Measurements from ENCODE around the gene POLR2F. TPM values are rescaled to one million over a fixed set of nuclear protein-coding genes. Genes with fewer than 3 reads are reported as not detected.
A peak's percentile ranks its signal among the peaks of the same experiment; 100 is the strongest.

POLR2F gene
- total RNA-seq (10 to 100 TPM; 25.9 to 27.7 TPM), total RNA-seq (10.6 to 22.7 reads per million in 2 donors)

DNA sequence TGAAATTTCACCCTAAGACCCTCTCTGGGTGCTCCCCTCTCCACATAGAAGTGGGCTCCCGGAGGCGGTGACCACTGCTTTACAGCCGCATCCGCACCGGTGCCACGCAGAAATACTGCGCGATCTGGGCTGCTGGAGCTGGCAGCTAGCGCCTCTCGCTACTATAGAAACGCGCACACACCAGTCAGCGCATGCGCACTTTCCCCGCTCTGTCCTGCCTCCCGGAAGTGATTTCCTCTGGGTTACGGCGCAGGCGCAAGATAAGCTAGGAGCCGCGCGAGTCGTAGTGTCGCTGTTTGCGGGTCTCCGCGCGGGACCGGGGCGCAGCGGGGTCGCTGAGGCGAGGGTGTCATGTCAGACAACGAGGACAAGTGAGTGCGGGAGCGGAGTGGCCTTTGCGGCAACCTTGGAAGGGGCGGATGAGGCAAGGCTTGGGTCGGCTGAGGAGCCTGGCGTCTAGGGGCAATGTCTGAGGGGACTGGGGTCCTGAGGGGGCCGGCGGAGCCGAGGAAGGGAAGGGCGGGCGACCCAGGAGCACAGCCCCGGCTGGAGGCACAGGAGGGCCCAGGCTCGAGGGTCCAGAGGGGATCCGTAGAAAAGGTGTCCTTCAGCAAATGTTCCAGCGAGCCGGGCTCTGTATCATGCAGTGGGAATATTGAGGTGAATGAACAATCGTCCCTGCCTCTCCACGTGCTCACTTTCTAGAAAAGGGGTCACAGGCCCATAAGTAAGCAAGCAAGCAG, at the start of gene POLR2F, which contains the start of gene C22orf23:
POLR2F (plus strand) TSS at position 263 of the 743 bp plus-strand sequence; CDS start at position 352, 89 bp downstream.
C22orf23 (minus strand) TSS at position 165 of the 743 bp plus-strand sequence. CDS start 452 bp downstream, outside the sequence.
- Mint-ChIP-seq H3K36me3 (ENCODE audit: low read depth) (peaks cover 18% of the 10 kb centered on the region), H3K27me3 (peaks cover 13% of the 10 kb centered on the region), H3K4me1 (peaks cover 32% of the 10 kb centered on the region), H3K27ac (peak within 1 kb of the TSS; percentile 99), H3K4me3 (peak within 1 kb of the TSS; percentile 100)
- ATAC-seq (peak; percentile 95), DNase-seq (peak; percentile 93 to 94 (median 94))
- H3K9me3 ChIP-seq (ENCODE audit: control insufficient read depth, low read length, poor library complexity, severe bottlenecking) = no peaks in the 10 kb centered on the region

DNA sequence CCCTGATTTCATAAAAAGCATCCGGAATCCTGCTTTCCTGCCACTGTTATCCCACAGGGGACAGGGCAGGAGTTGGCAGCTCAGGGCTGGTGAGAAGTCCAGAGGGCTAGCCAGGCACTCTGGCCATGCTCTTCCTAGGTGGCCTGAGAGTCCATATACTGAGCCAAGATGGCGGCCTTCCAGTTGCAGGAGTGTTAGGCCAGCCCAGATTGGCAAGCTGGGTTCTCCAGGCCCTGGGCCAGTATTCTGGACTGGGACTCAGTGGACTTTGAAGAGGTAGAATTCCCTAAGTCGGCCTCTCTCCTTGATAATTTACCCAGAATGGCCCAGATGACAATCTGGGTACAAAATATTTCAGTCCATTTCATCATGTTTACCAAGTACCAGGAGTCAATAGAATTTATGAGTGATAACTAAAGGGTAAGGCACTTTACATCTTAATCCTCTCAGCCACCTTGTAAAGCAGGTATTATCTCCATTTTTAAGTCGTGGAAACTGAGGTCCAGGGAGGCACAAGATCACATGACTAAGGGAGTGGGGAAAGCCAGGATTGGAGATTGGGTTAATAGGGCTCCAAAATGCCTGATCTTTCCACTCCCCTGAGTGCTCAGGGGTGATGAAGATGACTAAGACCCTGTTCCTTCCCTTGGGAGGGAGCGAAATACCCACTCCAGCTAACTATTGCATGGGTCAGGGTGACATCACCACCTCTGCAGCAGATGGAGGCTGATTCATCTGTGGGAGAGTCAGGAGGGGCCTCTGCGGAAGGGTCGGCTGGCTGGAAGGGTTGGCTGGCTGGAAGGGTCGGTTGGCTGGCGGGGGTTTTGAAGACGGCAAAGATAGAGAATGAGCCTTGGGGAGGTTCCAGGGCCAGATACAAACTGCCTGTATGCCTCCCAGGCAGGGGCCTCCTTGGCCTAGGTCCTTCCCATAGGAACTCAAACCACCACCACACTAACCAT, 48.6 kb upstream of the POLR2F start:
- Mint-ChIP-seq H3K36me3 (ENCODE audit: low read depth) (no peaks in the 10 kb centered on the region), H3K4me1 (peaks cover 20% of the 10 kb centered on the region), H3K4me3 (peak overlapping the region; percentile 89), H3K27me3 (no peaks in the 10 kb centered on the region), H3K27ac (peak overlapping the region; percentile 78)
- no peak for DNase-seq
- ATAC-seq = no peak
- H3K9me3 ChIP-seq (ENCODE audit: control insufficient read depth, low read length, poor library complexity, severe bottlenecking) = no peaks in the 10 kb centered on the region

DNA sequence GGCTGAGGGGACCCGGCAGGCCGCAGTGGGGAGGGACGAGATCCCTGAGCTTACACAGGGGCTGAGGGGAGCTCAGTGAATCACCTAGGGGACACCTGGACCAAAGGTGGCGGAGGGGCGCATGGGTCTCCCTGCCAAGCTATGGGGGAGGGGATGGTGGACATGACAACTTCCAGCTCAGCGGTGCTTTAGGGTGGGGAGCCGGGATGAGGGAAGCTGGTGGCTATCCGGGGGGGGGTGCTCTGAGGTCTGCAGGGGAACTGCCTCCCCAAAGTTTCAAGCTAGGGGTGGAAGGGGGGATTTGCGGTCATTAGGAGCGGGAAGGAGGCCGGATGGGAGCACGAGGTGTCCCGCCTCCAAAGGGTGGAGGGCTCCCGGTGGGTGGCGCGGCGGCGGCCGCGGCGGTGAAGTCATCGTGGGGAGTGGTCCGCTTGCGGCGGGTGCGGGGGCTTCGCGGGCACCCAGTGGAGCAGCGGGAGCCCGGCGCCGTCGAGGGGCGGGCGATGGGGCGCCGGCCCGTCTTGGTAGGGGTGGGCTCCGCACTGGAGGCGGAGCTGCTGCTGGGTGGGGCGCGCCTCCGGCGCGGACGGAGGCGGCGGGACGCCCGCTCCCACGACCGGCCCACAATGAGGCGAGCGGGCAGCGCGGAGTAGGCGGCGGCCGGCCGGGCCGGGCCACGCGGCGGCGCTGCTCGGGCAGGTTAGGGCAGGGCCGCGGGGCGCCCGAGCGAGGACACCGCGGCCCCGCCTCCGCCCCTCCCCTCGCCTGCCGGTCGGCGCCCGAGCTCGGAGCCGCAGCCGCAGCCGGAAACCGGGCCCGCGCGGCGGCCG, 47.8 kb upstream of the POLR2F start, which contains the start of gene MICALL1:
MICALL1 (plus strand) TSS at position 764 of the 830 bp plus-strand sequence. CDS start 126 bp downstream, outside the sequence.
- Mint-ChIP-seq H3K27ac (peak within 1 kb of the TSS; percentile 80), H3K4me1 (peaks cover 22% of the 10 kb centered on the region), H3K36me3 (ENCODE audit: low read depth) (no peaks in the 10 kb centered on the region), H3K4me3 (peak within 1 kb of the TSS; percentile 89), H3K27me3 (no peaks in the 10 kb centered on the region)
- no peaks in the 10 kb centered on the region for H3K9me3 ChIP-seq (ENCODE audit: control insufficient read depth, low read length, poor library complexity, severe bottlenecking)
- ATAC-seq (peak; percentile 90), DNase-seq (peak; percentile 56 to 69 (median 60))

DNA sequence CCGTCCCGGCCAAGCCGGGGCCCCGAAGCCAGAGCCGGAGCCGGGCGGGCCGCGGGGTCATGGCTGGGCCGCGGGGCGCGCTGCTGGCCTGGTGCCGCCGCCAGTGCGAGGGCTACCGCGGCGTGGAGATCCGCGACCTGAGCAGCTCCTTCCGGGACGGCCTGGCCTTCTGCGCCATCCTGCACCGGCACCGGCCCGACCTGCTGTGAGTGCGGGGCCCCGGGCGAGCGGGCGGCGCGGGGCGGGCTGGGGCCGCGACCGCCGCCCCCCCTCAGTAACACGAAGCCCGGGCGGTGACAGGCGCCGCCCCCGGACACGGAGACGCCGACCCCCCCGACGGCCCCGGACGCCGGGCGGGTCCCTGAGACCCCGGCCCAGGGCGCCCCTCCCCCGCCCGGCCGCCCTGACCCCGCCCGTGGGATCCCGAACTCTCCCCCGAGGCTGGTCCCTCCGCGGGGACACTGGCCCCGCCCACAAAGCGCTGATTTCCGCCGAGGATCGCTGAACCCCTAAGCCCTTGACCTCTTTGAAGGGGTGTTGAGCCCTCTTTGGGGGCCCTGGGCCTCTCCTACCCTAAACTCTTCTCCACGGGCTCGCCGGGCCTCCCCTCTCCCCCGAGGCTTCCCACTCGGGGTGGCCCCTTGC, 47.0 kb upstream of the POLR2F start:
- peak overlapping the region; percentile 80 for H3K27ac Mint-ChIP-seq
- peak; percentile 29 for ATAC-seq
- peak in 1 of 3 donors; percentile 33 for DNase-seq
- peaks cover 25% of the 10 kb centered on the region for H3K4me1 Mint-ChIP-seq
- H3K9me3 ChIP-seq (ENCODE audit: control insufficient read depth, low read length, poor library complexity, severe bottlenecking) = no peaks in the 10 kb centered on the region
- H3K4me3 Mint-ChIP-seq = peak overlapping the region; percentile 86
- no peaks in the 10 kb centered on the region for H3K27me3 Mint-ChIP-seq
- H3K36me3 Mint-ChIP-seq (ENCODE audit: low read depth) = no peaks in the 10 kb centered on the region

DNA sequence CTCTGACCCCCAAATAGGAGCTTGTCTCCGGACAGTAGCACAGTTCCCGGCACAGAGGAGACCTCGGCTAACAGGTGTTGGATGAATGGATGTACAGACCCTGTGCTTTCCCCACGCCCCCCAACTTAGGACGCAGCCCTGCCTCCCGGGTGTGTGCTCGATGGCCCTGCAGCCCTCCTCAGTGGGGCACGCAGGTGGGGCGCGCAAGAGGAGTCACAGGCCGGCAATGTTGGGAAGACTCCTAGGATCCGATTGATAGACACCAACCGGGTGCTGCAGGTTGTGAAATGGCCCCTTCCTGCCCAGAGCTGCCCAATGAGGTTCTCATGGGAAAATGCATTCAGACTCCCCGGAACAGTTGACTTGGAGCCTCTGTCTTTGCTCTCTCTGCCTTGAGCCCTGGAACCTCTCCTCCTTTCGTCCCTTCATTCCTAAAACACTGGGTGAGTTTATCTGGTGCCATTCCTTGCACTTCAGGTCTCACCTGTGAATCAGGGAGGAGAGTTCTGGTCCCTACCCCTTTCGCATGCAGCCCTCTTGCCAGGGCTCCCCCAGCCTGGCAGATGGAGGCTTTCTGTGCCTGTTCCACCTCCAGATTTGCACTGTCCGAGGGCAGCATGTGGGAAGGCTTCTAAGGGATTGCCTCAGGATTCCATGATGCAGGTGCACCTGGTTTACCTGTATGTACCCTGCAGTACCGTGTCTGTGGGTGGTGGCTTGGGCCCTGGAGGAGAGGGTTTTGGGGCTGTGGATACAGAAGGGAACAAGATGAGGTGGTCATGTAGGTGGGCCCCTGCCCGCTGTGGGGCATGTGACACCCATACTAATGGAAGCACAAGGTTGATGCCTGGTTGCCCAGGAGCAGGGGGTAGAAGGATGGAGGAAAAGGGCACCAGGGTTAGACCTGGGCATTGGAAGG, 46.2 kb upstream of the POLR2F start:
- Mint-ChIP-seq H3K27ac (peak overlapping the region; percentile 80), H3K27me3 (no peaks in the 10 kb centered on the region), H3K36me3 (ENCODE audit: low read depth) (no peaks in the 10 kb centered on the region), H3K4me3 (peak overlapping the region; percentile 86), H3K4me1 (peaks cover 32% of the 10 kb centered on the region)
- DNase-seq (no peak), ATAC-seq (no peak)
- no peaks in the 10 kb centered on the region for H3K9me3 ChIP-seq (ENCODE audit: control insufficient read depth, low read length, poor library complexity, severe bottlenecking)

DNA sequence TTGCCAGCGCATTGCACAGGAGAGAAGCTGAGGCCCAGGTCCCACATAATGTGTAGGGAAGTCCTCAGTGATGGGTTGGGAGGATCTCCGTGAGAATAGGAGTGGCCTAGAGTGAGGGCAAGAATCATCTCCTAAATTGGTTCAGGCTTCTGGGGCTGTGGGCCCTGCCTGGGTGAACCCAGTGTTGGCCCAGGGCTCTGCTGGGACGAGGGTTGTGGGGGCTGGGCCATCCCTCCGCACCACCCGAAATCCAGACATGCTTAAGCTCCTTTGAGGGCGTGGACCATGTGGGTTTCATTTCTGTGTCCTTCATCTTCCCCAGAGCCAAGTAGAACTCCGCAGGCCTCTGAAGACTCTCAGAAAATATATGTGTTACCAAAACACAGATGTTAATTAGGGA, 43.7 kb upstream of the POLR2F start:
- no peak overlapping the region for H3K4me3 Mint-ChIP-seq
- peaks cover 33% of the 10 kb centered on the region for H3K4me1 Mint-ChIP-seq
- peak overlapping the region; percentile 21 for H3K27ac Mint-ChIP-seq
- no peak for ATAC-seq
- no peak for DNase-seq
- no peaks in the 10 kb centered on the region for H3K36me3 Mint-ChIP-seq (ENCODE audit: low read depth)
- no peaks in the 10 kb centered on the region for H3K9me3 ChIP-seq (ENCODE audit: control insufficient read depth, low read length, poor library complexity, severe bottlenecking)
- no peaks in the 10 kb centered on the region for H3K27me3 Mint-ChIP-seq

DNA sequence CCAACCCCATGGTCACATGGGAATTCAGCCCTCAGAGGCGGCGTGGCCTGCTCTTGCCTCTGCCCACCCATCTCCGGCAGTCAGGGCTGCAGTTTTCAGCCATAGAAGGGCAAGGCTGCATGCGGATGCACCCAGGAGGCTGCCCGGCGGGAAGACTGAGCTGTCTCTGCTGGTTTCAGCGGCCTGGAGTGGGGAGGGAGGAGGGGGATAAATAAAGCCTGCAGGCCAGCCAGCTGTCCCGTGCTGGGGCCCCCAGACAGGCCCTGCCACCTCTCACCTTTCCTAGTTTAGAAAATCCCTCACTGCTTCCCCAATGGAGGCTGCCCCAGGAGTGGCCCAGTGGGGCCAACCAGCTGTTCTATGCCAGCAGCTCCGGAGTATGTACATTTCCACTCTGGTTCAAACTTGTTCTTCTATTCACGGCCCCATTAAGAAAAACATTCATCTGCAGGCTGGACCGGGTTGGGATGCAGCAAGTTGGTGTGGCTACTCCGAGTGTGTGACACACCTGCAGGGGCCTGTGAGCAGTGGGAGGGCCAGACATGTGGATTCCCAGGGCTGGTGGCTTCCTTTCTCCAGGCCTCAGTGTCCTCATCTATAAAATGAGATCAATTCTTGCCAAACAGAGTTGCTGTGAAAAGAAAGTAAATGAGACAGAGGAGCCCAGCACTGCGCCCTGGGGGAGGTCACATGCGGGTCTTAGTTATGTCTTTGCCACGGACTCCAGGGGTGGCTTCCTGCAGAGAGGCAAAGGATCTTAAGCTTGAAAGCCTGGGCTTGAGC, 42.4 kb upstream of the POLR2F start:
- Mint-ChIP-seq H3K36me3 (ENCODE audit: low read depth) (no peaks in the 10 kb centered on the region), H3K27me3 (no peaks in the 10 kb centered on the region), H3K4me1 (peaks cover 28% of the 10 kb centered on the region), H3K27ac (no peak overlapping the region), H3K4me3 (no peak overlapping the region)
- H3K9me3 ChIP-seq (ENCODE audit: control insufficient read depth, low read length, poor library complexity, severe bottlenecking) = no peaks in the 10 kb centered on the region
- DNase-seq (no peak), ATAC-seq (no peak)

DNA sequence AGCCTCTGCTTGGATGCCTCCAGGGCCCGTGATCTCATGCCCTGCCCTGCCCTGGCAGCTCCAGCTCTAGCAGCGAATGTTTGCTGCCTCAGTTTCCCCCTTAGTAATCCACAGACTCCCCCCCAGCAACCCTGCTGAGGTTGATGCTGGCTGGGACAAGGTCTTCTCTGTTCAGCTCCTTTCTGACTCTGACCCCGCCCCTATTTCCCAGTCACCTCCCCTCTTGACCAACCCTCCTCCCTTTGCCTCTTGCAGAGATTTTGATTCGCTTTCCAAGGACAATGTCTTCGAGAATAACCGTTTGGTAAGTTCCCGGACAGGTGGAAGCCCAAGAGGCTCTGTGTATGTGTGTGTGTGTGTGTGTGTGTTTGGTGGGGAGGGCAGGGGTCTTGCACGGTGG, 41.8 kb upstream of the POLR2F start:
- Mint-ChIP-seq H3K27ac (no peak overlapping the region), H3K4me3 (no peak overlapping the region), H3K4me1 (peaks cover 28% of the 10 kb centered on the region), H3K27me3 (no peaks in the 10 kb centered on the region), H3K36me3 (ENCODE audit: low read depth) (no peaks in the 10 kb centered on the region)
- ATAC-seq = no peak
- DNase-seq = no peak
- H3K9me3 ChIP-seq (ENCODE audit: control insufficient read depth, low read length, poor library complexity, severe bottlenecking) = no peaks in the 10 kb centered on the region

DNA sequence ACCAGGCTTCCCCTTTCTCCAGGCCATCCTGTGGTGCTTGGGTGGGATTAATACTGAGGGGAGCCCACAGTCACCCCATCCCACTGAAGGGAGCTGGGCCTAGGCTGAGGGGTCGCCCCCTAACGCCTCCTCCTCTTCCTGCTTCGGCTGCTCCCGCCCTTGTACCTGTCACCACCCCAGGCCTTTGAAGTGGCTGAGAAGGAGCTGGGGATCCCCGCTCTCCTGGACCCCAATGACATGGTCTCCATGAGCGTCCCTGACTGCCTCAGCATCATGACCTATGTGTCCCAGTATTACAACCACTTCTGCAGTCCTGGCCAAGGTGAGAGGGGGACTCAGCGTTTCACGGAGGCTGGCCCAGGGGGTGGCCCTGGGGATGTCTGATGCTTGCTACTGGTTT, 41.3 kb upstream of the POLR2F start:
- H3K4me1 Mint-ChIP-seq = peaks cover 25% of the 10 kb centered on the region
- DNase-seq (no peak), ATAC-seq (peak; percentile 55)
- no peaks in the 10 kb centered on the region for H3K27me3 Mint-ChIP-seq
- no peaks in the 10 kb centered on the region for H3K9me3 ChIP-seq (ENCODE audit: control insufficient read depth, low read length, poor library complexity, severe bottlenecking)
- no peak overlapping the region for H3K27ac Mint-ChIP-seq
- no peak overlapping the region for H3K4me3 Mint-ChIP-seq
- H3K36me3 Mint-ChIP-seq (ENCODE audit: low read depth) = no peaks in the 10 kb centered on the region

DNA sequence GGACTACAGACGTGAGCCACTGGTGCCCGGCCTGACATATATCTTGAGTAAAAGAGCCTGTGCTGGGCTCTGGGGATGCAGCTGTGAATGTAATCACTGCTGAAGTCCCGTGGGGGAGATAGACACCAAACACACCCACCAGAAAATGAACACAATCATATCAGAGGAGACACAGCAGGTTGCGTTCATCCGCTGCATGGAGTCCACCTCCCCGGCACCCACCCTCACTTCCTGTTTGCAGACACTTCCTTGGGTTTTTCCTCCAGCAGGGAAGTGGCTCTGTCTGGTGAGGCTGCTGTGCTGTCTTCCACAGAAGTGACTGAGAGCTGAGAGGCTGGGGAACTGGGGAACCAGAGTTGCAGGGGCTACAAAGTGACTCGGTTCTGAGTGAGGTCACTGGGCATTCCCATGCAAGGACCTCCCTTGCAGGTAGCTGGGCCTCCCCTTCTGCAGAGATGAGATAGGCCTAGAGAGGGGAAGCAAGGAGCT, 40.2 kb upstream of the POLR2F start:
- no peak for DNase-seq
- Mint-ChIP-seq H3K4me3 (no peak overlapping the region), H3K27ac (no peak overlapping the region)

DNA sequence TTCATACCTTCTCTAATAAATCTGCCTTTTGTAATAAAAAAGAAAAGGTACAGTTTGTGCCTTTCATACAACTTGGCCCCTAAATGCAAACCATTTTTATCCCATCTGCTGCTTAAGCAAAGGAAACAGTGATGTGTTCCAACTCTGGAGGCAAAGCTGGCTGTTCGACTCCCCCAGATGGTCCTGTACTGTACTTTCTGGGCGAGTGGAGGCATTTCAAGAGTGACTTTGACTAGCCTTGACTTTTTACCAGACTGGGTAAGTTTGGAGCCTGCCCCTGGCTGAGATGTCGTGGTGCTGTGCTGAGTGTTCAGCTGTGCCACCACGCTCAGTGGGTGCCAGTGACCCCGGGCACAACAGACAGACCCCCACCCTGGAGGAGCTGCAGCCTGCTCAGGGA, 37.2 kb upstream of the POLR2F start:
- Mint-ChIP-seq H3K36me3 (ENCODE audit: low read depth) (no peaks in the 10 kb centered on the region), H3K4me1 (peaks cover 10% of the 10 kb centered on the region), H3K27me3 (no peaks in the 10 kb centered on the region), H3K27ac (no peak overlapping the region), H3K4me3 (no peak overlapping the region)
- DNase-seq (no peak), ATAC-seq (no peak)
- H3K9me3 ChIP-seq (ENCODE audit: control insufficient read depth, low read length, poor library complexity, severe bottlenecking) = no peaks in the 10 kb centered on the region

More for the DNA sequence above, 40.2 kb upstream of the POLR2F start:
- H3K36me3 Mint-ChIP-seq (ENCODE audit: low read depth) = no peaks in the 10 kb centered on the region
- peaks cover 17% of the 10 kb centered on the region for H3K4me1 Mint-ChIP-seq
- no peaks in the 10 kb centered on the region for H3K27me3 Mint-ChIP-seq
- ATAC-seq = no peak
- H3K9me3 ChIP-seq (ENCODE audit: control insufficient read depth, low read length, poor library complexity, severe bottlenecking) = no peaks in the 10 kb centered on the region
